ENCODE data around the gene TUB.

GRCh38 chr11:8066911-8067455 lies 14.0 kb upstream of the TUB start:
- no peak for TF ChIP-seq CTCF (IDR thresholded peaks at IDR 0.05)
- TF ChIP-seq EZH2 (IDR thresholded peaks at IDR 0.05; ENCODE audit: borderline replicate concordance, insufficient read depth, low read depth, low read length, poor library complexity, severe bottlenecking), result no peak

Measured in B cell (primary cell).